Stomach (tissue), 9 donors: ENCODE results near the gene BICDL1. TPM values are rescaled to one million over a fixed set of nuclear protein-coding genes. Genes with fewer than 3 reads are reported as not detected.

Source experiments
- DNase-seq, 2 donors: peaks; one replicate each; pipeline versions ENCODE4 v3.0.0 to v3.0.0-alpha.2; 2013 to 2019
- H3K27ac ChIP-seq, 5 donors: fragments of 200-600 bp in 4 of 5; sonication (generic) in 4 of 5; one replicate each; pipeline ENCODE4 v1.5.1; 2013 to 2019; ENCODE audit warnings: mild to moderate bottlenecking in 1 of 5, moderate library complexity in 1 of 5
- H3K27me3 ChIP-seq, 3 donors: fragments of 200-600 bp; sonication (generic); one replicate each; pipeline ENCODE4 v1.5.1; 2017 to 2019; ENCODE audit warnings: mixed run types in 1 of 3
- H3K36me3 ChIP-seq, 4 donors: fragments of 200-600 bp; sonication (generic); 1 replicate in 3 of 4; 2 replicates in 1 of 4; pipeline ENCODE4 v1.5.1; 2016 to 2019
- H3K4me1 ChIP-seq, 4 donors: fragments of 200-600 bp; sonication (generic); one replicate each; pipeline ENCODE4 v1.5.1; 2016 to 2019
- H3K4me3 ChIP-seq, 4 donors: fragments of 200-600 bp; sonication (generic) in 3 of 4; one replicate each; pipeline ENCODE4 v1.5.1; 2016 to 2019; ENCODE audit warnings: mild to moderate bottlenecking in 1 of 4
- H3K9me3 ChIP-seq, 4 donors: fragments of 200-600 bp; sonication (generic); one replicate each; pipeline ENCODE4 v1.5.1; 2016 to 2019
- CTCF ChIP-seq, 7 experiments: fragments of 450-650 bp in 4 of 7; fragments of 200-600 bp in 3 of 7; sonication (generic) in 3 of 7; IDR thresholded peaks; one replicate each; pipeline ENCODE4 v1.5.1; 2016 to 2019; ENCODE audit warnings: antibody characterized with exemption in 7 of 7, control low read depth in 2 of 7, mild to moderate bottlenecking in 1 of 7
- EP300 ChIP-seq: sonication (generic); formaldehyde crosslinking; IDR thresholded peaks from one replicate; pipeline ENCODE4 v1.6.1; 2017; ENCODE audit warnings: antibody characterized with exemption
- POLR2A ChIP-seq, 4 donors: fragments of 450-650 bp; IDR thresholded peaks; one replicate each; pipeline ENCODE4 v1.6.1; 2016; ENCODE audit warnings: antibody characterized with exemption in 4 of 4, control low read depth in 2 of 4, mild to moderate bottlenecking in 1 of 4, moderate library complexity in 1 of 4
- POLR2AphosphoS5 ChIP-seq, 3 donors: sonication (generic); formaldehyde crosslinking; IDR thresholded peaks; one replicate each; pipeline ENCODE4 v1.6.1; 2016; ENCODE audit warnings: antibody characterized with exemption in 3 of 3
- WGBS, 5 donors: extraction: QIAGEN DNeasy Blood & Tissue Kit in 3 of 5; methylation state at CpG; one replicate each; pipeline versions ENCODE4 v1.1.5 to v1.1.7; 2013 to 2018; 5-methylcytosine and 5-hydroxymethylcytosine counted together
- intact Hi-C: fragments of 100-400 bp; cut with DNase I; formaldehyde crosslinking; loops from one replicate; pipeline ENCODE4 v1.15.1; 2023; ENCODE audit warnings: low total_unique reads
- polyA plus RNA-seq, 3 donors: library from polyadenylated mRNA; stranded (reverse); fragments of 200-250 nt; gene quantifications; one replicate each; pipeline ENCODE4 v1.2.3, GENCODE V29; 2013
- total RNA-seq, 5 donors: library from RNA; depleted of rRNA; stranded (reverse); fragments of >200 nt; gene quantifications; one replicate each; pipeline versions ENCODE4 v1.1.0 to v1.2.3, GENCODE V29; 2014 to 2016
- donor health status: healthy with polysubstance abuse.
- donor health status: Bipolar disorder and iron deficiency.
- donor health status: healthy.

Gene BICDL1
- total and polyA plus RNA-seq, 8 donors = 8.6 to 68.7 (median 25.4) TPM

DNA sequence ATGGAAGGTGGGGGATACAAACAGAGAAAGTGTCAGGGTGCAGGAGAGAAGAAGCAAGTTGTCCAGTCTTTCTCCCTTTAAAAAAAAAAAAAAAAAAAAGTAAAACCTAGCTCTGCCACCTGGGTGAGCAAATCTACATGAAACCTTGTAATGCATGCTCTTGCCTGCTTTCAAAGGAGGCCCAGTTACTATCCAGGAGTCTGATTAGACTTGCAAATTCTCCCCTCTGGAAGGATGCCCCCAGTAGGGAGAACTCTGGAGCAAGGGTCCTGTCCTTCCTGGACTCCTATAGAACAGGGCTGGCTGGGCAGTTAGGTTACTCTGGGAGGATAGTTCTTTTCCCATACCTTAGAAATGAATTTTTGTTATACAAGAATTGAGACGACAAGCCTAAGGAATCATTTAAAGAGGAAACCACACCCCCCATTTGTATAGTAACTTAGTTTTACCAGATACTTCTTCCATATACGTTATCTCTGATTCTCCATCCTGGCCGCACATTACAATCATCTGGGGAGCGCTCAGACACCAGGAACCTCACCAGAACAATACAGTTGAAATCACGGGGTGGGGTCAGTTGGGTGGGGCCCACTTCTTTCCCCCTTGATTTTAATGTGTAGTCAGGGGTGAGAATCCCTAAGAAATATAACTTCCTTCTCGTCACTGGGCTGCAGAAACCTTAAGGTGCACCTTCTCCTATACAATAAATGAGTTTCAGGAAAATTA is 97.0 kb downstream of the BICDL1 start:
- Histone ChIP-seq H3K27ac (peak overlapping the region in 4 of 5 donors; percentile 78 to 87 (median 82)), H3K36me3 (peaks cover 0 to 15% (median 4%) of the 10 kb centered on the region in 4 donors), H3K4me1 (peaks cover 8 to 19% (median 17%) of the 10 kb centered on the region in 4 donors), H3K4me3 (no peak overlapping the region), H3K27me3 (no peaks in the 10 kb centered on the region), H3K9me3 (no peaks in the 10 kb centered on the region)
- intact Hi-C loops = no loop called here
- TF ChIP-seq CTCF (IDR thresholded peaks at IDR 0.05) (no peak), EP300 (no peak), POLR2AphosphoS5 (IDR thresholded peaks at IDR 0.05) (no peak), POLR2A (IDR thresholded peaks at IDR 0.05) (no peak)
- WGBS, 5 donors = 53 to 66% (median 58%) methylated on average over 6 of the region's 6 CpGs
- no peak for DNase-seq

- Histone ChIP-seq H3K27ac (peak overlapping the region; percentile 67 to 87 (median 80)), H3K4me3 (peak overlapping the region; percentile 35 to 46 (median 43)), H3K27me3 (no peaks in the 10 kb centered on the region), H3K4me1 (peaks cover 8 to 19% (median 17%) of the 10 kb centered on the region in 4 donors), H3K9me3 (no peaks in the 10 kb centered on the region), H3K36me3 (peaks cover 0 to 23% (median 10%) of the 10 kb centered on the region in 4 donors)
- WGBS, 5 donors = 0 to 1% (median 0%) methylated on average over 24 to 55 of the region's 55 CpGs
- DNase-seq = peak; percentile 99 to 100
- intact Hi-C loops = no loop called here
- TF ChIP-seq CTCF (IDR thresholded peaks at IDR 0.05) (peak in 6 of 7 experiments; percentile 81 to 99 (median 96)), EP300 (peak; percentile 41), POLR2A (IDR thresholded peaks at IDR 0.05) (peak in 1 of 4 donors; percentile 21), POLR2AphosphoS5 (IDR thresholded peaks at IDR 0.05) (peak; percentile 79 to 96 (median 95))
Observed at GRCh38 chr12:120086801-120087621, 98.0 kb downstream of the BICDL1 start.

GRCh38 chr12:120089105-120089504 is 100.1 kb downstream of the BICDL1 start:
- TF ChIP-seq CTCF (IDR thresholded peaks at IDR 0.05) (no peak), POLR2AphosphoS5 (IDR thresholded peaks at IDR 0.05) (no peak), EP300 (no peak), POLR2A (IDR thresholded peaks at IDR 0.05) (no peak)
- WGBS, 5 donors = 30 to 40% (median 31%) methylated on average over 7 to 8 of the region's 8 CpGs

GRCh38 chr12:120089796-120090195 is 100.8 kb downstream of the BICDL1 start:
- Histone ChIP-seq H3K27ac (no peak overlapping the region), H3K9me3 (no peaks in the 10 kb centered on the region), H3K36me3 (peaks cover 15 to 51% (median 36%) of the 10 kb centered on the region in 4 donors), H3K4me1 (peaks cover 8 to 28% (median 19%) of the 10 kb centered on the region in 4 donors), H3K27me3 (no peaks in the 10 kb centered on the region), H3K4me3 (no peak overlapping the region)
- 66 to 92% (median 84%) methylated on average over 2 of the region's 2 CpGs for WGBS, 5 donors
- intact Hi-C loops = no loop called here
- TF ChIP-seq EP300 (no peak), CTCF (IDR thresholded peaks at IDR 0.05) (no peak), POLR2AphosphoS5 (IDR thresholded peaks at IDR 0.05) (no peak), POLR2A (IDR thresholded peaks at IDR 0.05) (no peak)
- DNase-seq = no peak

More at GRCh38 chr12:120089105-120089504, 100.1 kb downstream of the BICDL1 start:
- Histone ChIP-seq H3K9me3 (no peaks in the 10 kb centered on the region), H3K27me3 (no peaks in the 10 kb centered on the region), H3K27ac (no peak overlapping the region), H3K4me1 (peaks cover 8 to 23% (median 19%) of the 10 kb centered on the region in 4 donors), H3K36me3 (peaks cover 8 to 44% (median 29%) of the 10 kb centered on the region in 4 donors), H3K4me3 (no peak overlapping the region)
- no peak for DNase-seq
- intact Hi-C loops = no loop called here
